CD4-positive, alpha-beta T cell (primary cell): ENCODE data around the gene PAOX. TPM values are rescaled to one million over a fixed set of nuclear protein-coding genes. Genes with fewer than 3 reads are reported as not detected.
"Not testable (repeated sequence)": the region's sequence is repeated elsewhere in the genome, so short reads cannot be mapped to it uniquely, and the experiment has no call there.

Source experiments
- ATAC-seq: fragments of 200-7000 bp; cut with Tn5 transposase; one replicate; pipeline ENCODE4 v1.10.0; 2022; ENCODE audit warnings: mild to moderate bottlenecking; ENCODE audit not compliant: poor library complexity
- CTCF ChIA-PET: fragments of 350-600 bp; sonication (Branson Sonifier 250); formaldehyde crosslinking; loops from one replicate; lab custom pipeline; 2021; ENCODE audit warnings: antibody characterized with exemption, inconsistent platforms; lab: Charles Lee
- POLR2A ChIA-PET: fragments of 350-600 bp; sonication (Branson Sonifier 250); formaldehyde crosslinking; loops from one replicate; lab custom pipeline; 2021; ENCODE audit warnings: antibody characterized with exemption, inconsistent platforms; lab: Charles Lee
- DNase-seq, 14 experiments: peaks; one replicate each; pipeline ENCODE4 v3.0.0-alpha.2; 2013 to 2020; ENCODE audit warnings: mixed read lengths in 2 of 14
- H3K27ac ChIP-seq, 2 donors: one replicate each; pipeline versions ENCODE4 v1.5.1 to v1.7.0; 2013; ENCODE audit warnings: low read length in 2 of 2, low read depth in 1 of 2, mild to moderate bottlenecking in 1 of 2
- H3K27me3 ChIP-seq, 2 experiments: 1 replicate in 1 of 2; 2 replicates in 1 of 2; pipeline versions ENCODE4 v1.6.1 to v1.7.0; 2013; ENCODE audit warnings: low read length in 2 of 2, control low read depth in 1 of 2, mild to moderate bottlenecking in 1 of 2, moderate library complexity in 1 of 2; ENCODE audit not compliant: insufficient read depth in 2 of 2, control insufficient read depth in 1 of 2
- H3K36me3 ChIP-seq: one replicate; pipeline ENCODE4 v1.6.1; 2013; ENCODE audit warnings: low read length, control low read depth; ENCODE audit not compliant: insufficient read depth
- H3K4me1 ChIP-seq: one replicate; pipeline ENCODE4 v1.6.1; 2013; ENCODE audit warnings: low read length, control low read depth; ENCODE audit not compliant: insufficient read depth
- H3K4me3 ChIP-seq: one replicate; pipeline ENCODE4 v1.5.1; 2013; ENCODE audit warnings: mild to moderate bottlenecking, low read length, moderate library complexity
- H3K9me3 ChIP-seq, 2 experiments: 1 replicate in 1 of 2; 2 replicates in 1 of 2; pipeline versions ENCODE4 v1.6.1 to v1.7.0; 2013; ENCODE audit warnings: low read length in 2 of 2, mild to moderate bottlenecking in 2 of 2, control low read depth in 1 of 2, moderate library complexity in 1 of 2; ENCODE audit not compliant: control insufficient read depth in 1 of 2, insufficient read depth in 1 of 2
- H3K27ac Mint-ChIP-seq: one replicate; pipeline ENCODE4 v1.8.0; 2020; ENCODE audit warnings: mixed read lengths
- H3K27me3 Mint-ChIP-seq: one replicate; pipeline ENCODE4 v1.8.0; 2021; ENCODE audit warnings: mixed read lengths
- H3K36me3 Mint-ChIP-seq: one replicate; pipeline ENCODE4 v1.8.0; 2021; ENCODE audit warnings: low read depth, mixed read lengths
- H3K4me1 Mint-ChIP-seq: one replicate; pipeline ENCODE4 v1.8.0; 2021; ENCODE audit warnings: low read depth, mixed read lengths
- H3K4me3 Mint-ChIP-seq: one replicate; pipeline ENCODE4 v1.8.0; 2020; ENCODE audit warnings: mild to moderate bottlenecking, mixed read lengths
- H3K9me3 Mint-ChIP-seq: one replicate; pipeline ENCODE4 v1.8.0; 2020; ENCODE audit warnings: mixed read lengths
- intact Hi-C, 2 experiments: fragments of 100-400 bp; cut with DNase I in 1 of 2; cut with micrococcal nuclease in 1 of 2; formaldehyde crosslinking; loops; one replicate each; pipeline versions ENCODE4 v1.15.1 to v1.9.0; 2023 to 2025; cut with DNase I, micrococcal nuclease
- total RNA-seq, 174 experiments: library from RNA in 2 of 174; stranded (reverse) in 2 of 174; gene quantifications; one replicate each; pipeline ENCODE4 v1.2.3 and lab custom pipeline; 2021 to 2026
- TF ChIP-seq, protein P1 (sequence below): fragments of 200-600 bp; IDR thresholded peaks from one replicate; pipeline ENCODE4 v1.8.0; 2022; ENCODE audit warnings: antibody characterized with exemption, mild to moderate bottlenecking

The PAOX gene
- total RNA-seq, 2 experiments from 2014 or later: 1.9 to 2.6 TPM

DNA sequence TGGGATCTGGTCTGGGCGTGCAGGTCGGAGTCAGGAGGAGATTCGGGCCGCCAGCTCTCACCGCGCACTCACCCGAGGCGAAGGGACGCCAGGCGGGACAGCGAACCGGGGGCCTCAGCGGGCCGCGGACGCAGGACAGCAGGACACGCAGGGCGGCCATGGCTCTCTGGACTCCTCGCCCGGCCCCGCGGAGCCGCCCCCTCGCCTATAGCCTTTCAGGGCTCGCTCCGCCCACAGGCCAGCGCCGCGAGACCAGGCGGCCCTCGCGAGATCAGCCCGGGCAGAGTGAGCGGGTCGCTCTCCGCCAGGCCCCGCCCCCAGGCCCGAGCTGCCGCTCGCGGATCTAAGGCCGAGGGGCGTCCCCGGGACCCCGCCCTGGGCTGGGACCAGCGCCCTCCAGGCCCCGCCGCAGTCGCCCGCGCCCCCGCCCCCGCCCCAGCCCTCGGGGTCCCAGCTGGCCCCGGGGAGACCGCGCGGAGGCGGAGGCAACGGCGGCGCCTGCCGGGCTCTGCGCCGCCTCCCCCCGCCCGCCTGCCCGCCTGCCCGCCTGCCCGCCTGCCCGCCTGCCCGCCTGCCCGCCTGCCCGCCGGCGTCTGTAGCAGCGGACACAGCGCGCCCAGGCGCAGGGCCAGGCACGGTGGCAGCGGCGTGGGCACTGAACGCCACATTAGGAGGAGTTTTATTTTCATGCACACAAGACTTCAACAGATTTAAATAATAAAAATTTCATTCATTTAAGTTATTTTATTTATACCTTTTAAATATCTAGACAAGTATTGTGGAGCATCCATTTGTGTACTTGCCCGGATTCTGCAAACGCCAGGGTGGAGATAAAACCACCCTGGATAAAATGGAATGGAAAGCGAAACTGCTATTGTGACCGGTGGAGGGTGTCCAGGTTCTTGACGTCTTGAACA is 5.6 kb upstream of the PAOX start, which contains the start of gene ECHS1:
ECHS1 (minus strand) TSS at position 181 of the 917 bp plus-strand sequence; CDS start at position 160, 21 bp downstream.
- ATAC-seq (peak; percentile 99), DNase-seq (peak; percentile 79 to 95 (median 92))
- no peak within 1 kb of the TSS for H3K27ac ChIP-seq
- H3K27ac Mint-ChIP-seq: peak within 1 kb of the TSS; percentile 55
- intact Hi-C loops: loop anchor here (2.0 to 5.0 kb wide), 4 partner anchors 21 to 111 kb away; partner anchors contain the start of genes TUBGCP2 (in 2 of the 2), ZNF511 (in 2 of the 2), CALY (in 1 of the 2) and MTG1 (in 1 of the 2)
- H3K4me1 Mint-ChIP-seq: peaks cover 4% of the 10 kb centered on the region
- peaks cover 29% of the 10 kb centered on the region for H3K36me3 Mint-ChIP-seq
- H3K36me3 ChIP-seq: peaks cover 21% of the 10 kb centered on the region
- CTCF ChIA-PET: interaction anchor here (1.0 kb wide), 1 partner anchor 44 kb away, joined by 4 read pairs; no protein-coding TSS in a partner anchor
- POLR2A ChIA-PET: interaction anchor here (0.8 to 1.3 kb wide), 4 partner anchors 14 to 44 kb away, joined by 3 to 7 read pairs (median 4); no protein-coding TSS in a partner anchor
- TF ChIP-seq, protein P1, sequence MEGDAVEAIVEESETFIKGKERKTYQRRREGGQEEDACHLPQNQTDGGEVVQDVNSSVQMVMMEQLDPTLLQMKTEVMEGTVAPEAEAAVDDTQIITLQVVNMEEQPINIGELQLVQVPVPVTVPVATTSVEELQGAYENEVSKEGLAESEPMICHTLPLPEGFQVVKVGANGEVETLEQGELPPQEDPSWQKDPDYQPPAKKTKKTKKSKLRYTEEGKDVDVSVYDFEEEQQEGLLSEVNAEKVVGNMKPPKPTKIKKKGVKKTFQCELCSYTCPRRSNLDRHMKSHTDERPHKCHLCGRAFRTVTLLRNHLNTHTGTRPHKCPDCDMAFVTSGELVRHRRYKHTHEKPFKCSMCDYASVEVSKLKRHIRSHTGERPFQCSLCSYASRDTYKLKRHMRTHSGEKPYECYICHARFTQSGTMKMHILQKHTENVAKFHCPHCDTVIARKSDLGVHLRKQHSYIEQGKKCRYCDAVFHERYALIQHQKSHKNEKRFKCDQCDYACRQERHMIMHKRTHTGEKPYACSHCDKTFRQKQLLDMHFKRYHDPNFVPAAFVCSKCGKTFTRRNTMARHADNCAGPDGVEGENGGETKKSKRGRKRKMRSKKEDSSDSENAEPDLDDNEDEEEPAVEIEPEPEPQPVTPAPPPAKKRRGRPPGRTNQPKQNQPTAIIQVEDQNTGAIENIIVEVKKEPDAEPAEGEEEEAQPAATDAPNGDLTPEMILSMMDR: no peak
- peak within 1 kb of the TSS; percentile 87 for H3K4me3 Mint-ChIP-seq
- peaks cover 27% of the 10 kb centered on the region for H3K4me1 ChIP-seq
- H3K4me3 ChIP-seq: peak within 1 kb of the TSS; percentile 60
- no peaks in the 10 kb centered on the region for H3K9me3 Mint-ChIP-seq
- no peaks in the 10 kb centered on the region for H3K27me3 Mint-ChIP-seq
- H3K9me3 ChIP-seq: no peaks in the 10 kb centered on the region
- H3K27me3 ChIP-seq: no peaks in the 10 kb centered on the region

DNA sequence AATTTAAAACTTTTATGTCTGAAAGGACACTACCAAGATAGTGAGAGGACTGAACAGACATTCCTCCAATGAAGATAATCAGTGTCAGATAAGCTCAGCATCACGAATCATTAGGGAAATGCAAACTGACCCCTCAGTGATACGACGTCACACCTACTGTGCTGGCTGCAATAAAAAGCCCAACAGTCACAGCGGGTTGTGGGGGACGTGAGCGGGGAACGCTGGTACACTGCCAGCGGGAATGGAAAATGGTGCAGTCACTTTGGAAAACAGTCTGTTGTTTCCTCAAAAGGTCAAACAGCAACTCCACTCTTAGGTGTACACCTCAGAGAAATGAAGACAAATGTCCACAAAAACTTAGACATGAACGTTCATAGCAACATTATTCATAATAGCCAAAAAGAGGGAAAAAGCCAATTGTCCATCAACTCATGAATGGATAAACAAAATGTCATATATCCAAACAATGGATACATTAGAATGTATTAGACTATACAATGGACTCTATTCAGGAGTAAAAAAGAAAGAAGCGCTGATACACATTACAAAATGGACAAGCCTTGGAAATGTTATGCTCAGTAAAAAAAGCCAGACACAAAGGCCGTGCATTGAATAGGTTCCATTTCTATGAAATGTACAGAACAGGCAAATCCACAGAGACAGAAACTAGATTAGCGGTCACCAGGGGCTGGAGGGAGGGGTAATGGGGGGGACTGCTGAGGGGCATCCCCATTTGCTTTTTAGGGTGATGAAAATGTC is 3.5 kb upstream of the PAOX start:
- DNase-seq (no peak), ATAC-seq (no peak)
- intact Hi-C loops: loop anchor here in 1 of 2 experiments (5.0 kb wide), 2 partner anchors 838 to 1068 kb away; partner anchors contain the start of genes INPP5A and STK32C
- H3K36me3 Mint-ChIP-seq: peaks cover 8% of the 10 kb centered on the region
- TF ChIP-seq, protein P1: no peak
- Histone ChIP-seq H3K9me3 (no peaks in the 10 kb centered on the region), H3K27me3 (no peaks in the 10 kb centered on the region), H3K27ac (no peak overlapping the region), H3K4me3 (no peak overlapping the region), H3K36me3 (peaks cover 2% of the 10 kb centered on the region), H3K4me1 (peaks cover 39% of the 10 kb centered on the region)
- H3K27ac Mint-ChIP-seq: peak overlapping the region; percentile 27
- peak overlapping the region; percentile 87 for H3K4me3 Mint-ChIP-seq
- no peaks in the 10 kb centered on the region for H3K9me3 Mint-ChIP-seq
- ChIA-PET CTCF (no interaction called here), POLR2A (no interaction called here)
- H3K4me1 Mint-ChIP-seq: peaks cover 4% of the 10 kb centered on the region
- no peaks in the 10 kb centered on the region for H3K27me3 Mint-ChIP-seq

DNA sequence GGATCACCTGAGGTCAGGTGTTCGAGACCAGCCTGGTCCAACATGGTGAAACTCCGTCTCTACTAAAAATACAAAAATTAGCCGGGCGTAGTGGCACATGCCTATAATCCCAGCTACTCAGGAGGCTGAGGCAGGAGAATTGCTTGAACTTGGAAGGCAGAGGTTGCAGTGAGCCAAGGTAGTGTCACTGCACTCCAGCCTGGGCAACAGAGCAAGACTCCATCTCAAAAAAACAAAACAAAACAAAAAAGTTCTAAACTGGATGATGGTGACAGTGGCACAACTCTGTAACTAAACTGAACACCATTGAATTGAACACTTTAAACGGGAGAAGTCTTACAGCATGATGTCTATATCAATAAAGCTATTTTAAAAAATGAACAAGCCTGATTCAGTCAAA is 2.9 kb upstream of the PAOX start:
- CTCF ChIA-PET, H3K9me3 ChIP-seq, H3K27ac ChIP-seq, H3K36me3 ChIP-seq, ATAC-seq, H3K27me3 ChIP-seq, H3K27me3 Mint-ChIP-seq, POLR2A ChIA-PET, DNase-seq, H3K4me1 Mint-ChIP-seq, H3K36me3 Mint-ChIP-seq, H3K4me3 ChIP-seq, H3K9me3 Mint-ChIP-seq: not testable (repeated sequence)
- intact Hi-C loops: loop anchor here in 1 of 2 experiments (5.0 kb wide), 2 partner anchors 839 to 1069 kb away; partner anchors contain the start of genes INPP5A and STK32C
- H3K4me3 Mint-ChIP-seq: peak overlapping the region; percentile 87
- peak overlapping the region; percentile 33 for H3K27ac Mint-ChIP-seq
- H3K4me1 ChIP-seq: peaks cover 43% of the 10 kb centered on the region
